Measurements from ENCODE around the gene CCR2.
A peak's percentile ranks its signal among the peaks of the same experiment; 100 is the strongest.

Gene CCR2

GRCh38 chr3:46354984-46355383 is 1.1 kb downstream of the CCR2 start:
- DNase-seq (ENCODE audit: low spot score) = no peak

- DNase-seq (ENCODE audit: low spot score) = no peak
These were observed 2.4 kb downstream of the CCR2 start for GRCh38 chr3:46356276-46356675.

GRCh38 chr3:46356909-46357308 is 3.0 kb downstream of the CCR2 start:
- no peak for DNase-seq (ENCODE audit: low spot score)

GRCh38 chr3:46358466-46358865 is 4.6 kb downstream of the CCR2 start:
- DNase-seq (ENCODE audit: low spot score) = peak; percentile 7

GRCh38 chr3:46359733-46360493 is 6.0 kb downstream of the CCR2 start:
- peak; percentile 42 for DNase-seq (ENCODE audit: low spot score)

GRCh38 chr3:46360907-46361306 is 7.0 kb downstream of the CCR2 start:
- DNase-seq (ENCODE audit: low spot score) = peak; percentile 37

- DNase-seq (ENCODE audit: low spot score) = peak; percentile 25
These were observed 7.7 kb downstream of the CCR2 start for GRCh38 chr3:46361408-46362283.

- DNase-seq (ENCODE audit: low spot score) = peak; percentile 3
These were observed 11.1 kb downstream of the CCR2 start for GRCh38 chr3:46365041-46365440.

- DNase-seq (ENCODE audit: low spot score) = peak; percentile 34
These were observed 12.0 kb downstream of the CCR2 start for GRCh38 chr3:46365737-46366524.

- peak; percentile 7 for DNase-seq (ENCODE audit: low spot score)
These were observed 13.9 kb downstream of the CCR2 start for GRCh38 chr3:46367811-46368210.

GRCh38 chr3:46368569-46368968 is 14.7 kb downstream of the CCR2 start:
- DNase-seq (ENCODE audit: low spot score) = peak; percentile 60

GRCh38 chr3:46369151-46369550 is 15.2 kb downstream of the CCR2 start:
- DNase-seq (ENCODE audit: low spot score) = no peak

- DNase-seq (ENCODE audit: low spot score) = no peak
These were observed 15.8 kb downstream of the CCR2 start for GRCh38 chr3:46369675-46370132.

GRCh38 chr3:46370839-46371518 is 17.1 kb downstream of the CCR2 start, which contains the start of gene CCR5:
TSS of gene CCR5 (plus strand) at chr3:46370946. CDS start at chr3:46372903, 1,957 bp downstream.
- no peak for DNase-seq (ENCODE audit: low spot score)

- no peak for DNase-seq (ENCODE audit: low spot score)
These were observed 17.8 kb downstream of the CCR2 start for GRCh38 chr3:46371519-46372340.

- no peak for DNase-seq (ENCODE audit: low spot score)
These were observed 18.8 kb downstream of the CCR2 start for GRCh38 chr3:46372492-46373359.

- no peak for DNase-seq (ENCODE audit: low spot score)
These were observed 20.8 kb downstream of the CCR2 start for GRCh38 chr3:46374755-46375154.

GRCh38 chr3:46375218-46375617 is 21.3 kb downstream of the CCR2 start:
- DNase-seq (ENCODE audit: low spot score) = no peak

GRCh38 chr3:46375814-46376213 is 21.9 kb downstream of the CCR2 start:
- DNase-seq (ENCODE audit: low spot score) = no peak

Data from ecto neural progenitor cell (in vitro differentiated cells).